Left lung (tissue), 10 donors: ENCODE data around the gene C1orf50. TPM values are rescaled to one million over a fixed set of nuclear protein-coding genes. Genes with fewer than 3 reads are reported as not detected.

Experiments used
- ATAC-seq: fragments of 200-7000 bp; cut with Tn5 transposase; one replicate; pipeline ENCODE4 v1.9.1; 2020; ENCODE audit warnings: moderate library complexity
- DNase-seq, 4 donors: peaks; one replicate each; pipeline ENCODE4 v3.0.0-alpha.2; 2013 to 2020
- H3K27ac ChIP-seq, 2 donors: fragments of 200-600 bp; sonication (generic) in 1 of 2; one replicate each; pipeline versions ENCODE4 v1.5.0 to v1.8.0; 2020 to 2021
- H3K27me3 ChIP-seq, 2 donors: fragments of 200-600 bp; sonication (generic) in 1 of 2; one replicate each; pipeline versions ENCODE4 v1.5.0 to v1.8.0; 2020 to 2021
- H3K36me3 ChIP-seq, 2 donors: fragments of 200-600 bp; sonication (generic) in 1 of 2; one replicate each; pipeline versions ENCODE4 v1.5.0 to v1.8.0; 2020 to 2021
- H3K4me1 ChIP-seq, 2 donors: fragments of 200-600 bp; one replicate each; pipeline ENCODE4 v1.8.0; 2021
- H3K4me3 ChIP-seq, 2 donors: fragments of 200-600 bp; sonication (generic) in 1 of 2; one replicate each; pipeline versions ENCODE4 v1.5.0 to v1.8.0; 2020 to 2021; ENCODE audit warnings: mild to moderate bottlenecking in 1 of 2
- H3K9me3 ChIP-seq, 2 donors: fragments of 200-600 bp; sonication (generic) in 1 of 2; one replicate each; pipeline versions ENCODE4 v1.5.0 to v1.8.0; 2020 to 2021
- intact Hi-C, 2 donors: fragments of 100-400 bp; cut with DNase I; formaldehyde crosslinking; loops; one replicate each; pipeline versions ENCODE4 v1.11.2 to v1.14.2; 2022
- polyA plus RNA-seq, 6 donors: library from polyadenylated mRNA; unstranded; fragments of 120-200 nt; gene quantifications; one replicate each; pipeline ENCODE4 v1.2.1, GENCODE V29; 2013; ENCODE audit not compliant: insufficient read length in 6 of 6
- total RNA-seq, 2 donors: library from RNA; stranded (reverse); fragmentation: NEBNext Ultra II Directional; extraction: Animal tissue kit (Norgen Biotek cat#: 25700); gene quantifications; one replicate each; pipeline ENCODE4 v1.2.1, GENCODE V29; 2021
- TF ChIP-seq, protein P1 (sequence below), 2 donors: fragments of 200-600 bp; sonication (generic) in 1 of 2; IDR thresholded peaks; one replicate each; pipeline versions ENCODE4 v1.5.0 to v1.8.0; 2021; ENCODE audit warnings: antibody characterized with exemption in 2 of 2
- donor health status: DM: no; HTN: yes; CAD: no.
- donor health status: DM: no; HTN: no; CAD: no.

C1orf50 gene
- total and polyA plus RNA-seq, 8 donors, result 4.3 to 15.0 (median 11.9) TPM

GRCh38 chr1:42733415-42734200, 33.4 kb upstream of the C1orf50 start:
- H3K36me3 ChIP-seq, result no peaks in the 10 kb centered on the region
- intact Hi-C loops, result no loop called here
- TF ChIP-seq, protein P1, sequence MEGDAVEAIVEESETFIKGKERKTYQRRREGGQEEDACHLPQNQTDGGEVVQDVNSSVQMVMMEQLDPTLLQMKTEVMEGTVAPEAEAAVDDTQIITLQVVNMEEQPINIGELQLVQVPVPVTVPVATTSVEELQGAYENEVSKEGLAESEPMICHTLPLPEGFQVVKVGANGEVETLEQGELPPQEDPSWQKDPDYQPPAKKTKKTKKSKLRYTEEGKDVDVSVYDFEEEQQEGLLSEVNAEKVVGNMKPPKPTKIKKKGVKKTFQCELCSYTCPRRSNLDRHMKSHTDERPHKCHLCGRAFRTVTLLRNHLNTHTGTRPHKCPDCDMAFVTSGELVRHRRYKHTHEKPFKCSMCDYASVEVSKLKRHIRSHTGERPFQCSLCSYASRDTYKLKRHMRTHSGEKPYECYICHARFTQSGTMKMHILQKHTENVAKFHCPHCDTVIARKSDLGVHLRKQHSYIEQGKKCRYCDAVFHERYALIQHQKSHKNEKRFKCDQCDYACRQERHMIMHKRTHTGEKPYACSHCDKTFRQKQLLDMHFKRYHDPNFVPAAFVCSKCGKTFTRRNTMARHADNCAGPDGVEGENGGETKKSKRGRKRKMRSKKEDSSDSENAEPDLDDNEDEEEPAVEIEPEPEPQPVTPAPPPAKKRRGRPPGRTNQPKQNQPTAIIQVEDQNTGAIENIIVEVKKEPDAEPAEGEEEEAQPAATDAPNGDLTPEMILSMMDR (IDR thresholded peaks at IDR 0.05), result no peak
- no peak for ATAC-seq
- no peaks in the 10 kb centered on the region for H3K9me3 ChIP-seq
- DNase-seq, result no peak
- no peaks in the 10 kb centered on the region for H3K27me3 ChIP-seq
- no peak overlapping the region for H3K27ac ChIP-seq
- peaks cover 0 to 6% of the 10 kb centered on the region in 2 donors for H3K4me1 ChIP-seq
- H3K4me3 ChIP-seq, result no peak overlapping the region

GRCh38 chr1:42734201-42735035, 32.6 kb upstream of the C1orf50 start:
- peaks cover 0 to 6% of the 10 kb centered on the region in 2 donors for H3K4me1 ChIP-seq
- no peak for ATAC-seq

DNA sequence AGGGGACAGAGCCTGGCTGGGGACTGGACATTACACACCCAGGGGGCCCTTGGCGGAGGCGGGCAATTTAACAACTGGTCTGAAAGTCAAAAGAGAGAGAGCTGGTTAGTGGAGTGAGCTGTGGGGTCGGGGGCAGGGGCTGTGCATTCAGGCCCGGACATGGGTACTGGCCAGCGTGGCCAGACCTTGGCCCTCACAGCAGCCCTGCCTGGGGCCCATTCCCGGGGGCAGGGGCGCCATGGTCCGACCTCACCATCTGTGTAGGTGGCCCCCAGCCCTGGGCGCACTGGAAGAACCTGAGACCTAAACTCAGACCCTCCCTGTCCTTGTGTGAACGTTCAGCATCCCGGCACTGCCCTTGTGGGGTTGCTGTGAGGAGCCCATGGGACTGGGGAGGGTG, 32.0 kb upstream of the C1orf50 start:
- ATAC-seq (no peak), DNase-seq (no peak)
- TF ChIP-seq, protein P1 (IDR thresholded peaks at IDR 0.05), result no peak
- Histone ChIP-seq H3K27me3 (peaks cover 0 to 3% of the 10 kb centered on the region in 2 donors), H3K4me3 (no peak overlapping the region), H3K9me3 (no peaks in the 10 kb centered on the region), H3K27ac (no peak overlapping the region), H3K4me1 (peaks cover 0 to 6% of the 10 kb centered on the region in 2 donors), H3K36me3 (no peaks in the 10 kb centered on the region)
- intact Hi-C loops, result no loop called here

More at GRCh38 chr1:42734201-42735035, 32.6 kb upstream of the C1orf50 start:
- no peaks in the 10 kb centered on the region for H3K27me3 ChIP-seq
- DNase-seq, result no peak
- no peaks in the 10 kb centered on the region for H3K9me3 ChIP-seq
- TF ChIP-seq, protein P1 (IDR thresholded peaks at IDR 0.05), result no peak
- no peaks in the 10 kb centered on the region for H3K36me3 ChIP-seq
- intact Hi-C loops, result no loop called here
- no peak overlapping the region for H3K27ac ChIP-seq
- H3K4me3 ChIP-seq, result no peak overlapping the region

- Histone ChIP-seq H3K4me1 (peaks cover 0 to 6% of the 10 kb centered on the region in 2 donors), H3K4me3 (no peak overlapping the region), H3K36me3 (no peaks in the 10 kb centered on the region), H3K27me3 (peaks cover 0 to 5% of the 10 kb centered on the region in 2 donors), H3K9me3 (no peaks in the 10 kb centered on the region), H3K27ac (no peak overlapping the region)
- ATAC-seq (no peak), DNase-seq (no peak)
- TF ChIP-seq, protein P1 (IDR thresholded peaks at IDR 0.05), result no peak
- intact Hi-C loops, result no loop called here
Observed at GRCh38 chr1:42735477-42736105, 31.5 kb upstream of the C1orf50 start.
